ENCODE measurements around the gene SIPA1L3.

GRCh38 chr19:37991176-37991835 is 84.3 kb downstream of the SIPA1L3 start:
- TF ChIP-seq CTCF (IDR thresholded peaks at IDR 0.05) (no peak), REST (IDR thresholded peaks at IDR 0.05; ENCODE audit: insufficient read depth in 1 of 2, low read depth in 2 of 2, low read length in 1 of 2) (no peak), POLR2AphosphoS5 (IDR thresholded peaks at IDR 0.05; ENCODE audit: low read depth, low read length) (no peak), SIN3A (IDR thresholded peaks at IDR 0.05; ENCODE audit: borderline replicate concordance, insufficient read depth, low read depth, low read length) (no peak)

Data from Panc1 (cell line).